Loucy (cell line): ENCODE data around the gene KLK1.

Source experiments
- CTCF ChIP-seq: fragments of 200-600 bp; sonication (generic); conservative IDR thresholded peaks from 2 replicates; pipeline ENCODE4 v1.5.1; 2014; ENCODE audit warnings: mild to moderate bottlenecking, antibody characterized with exemption, low read length
- EZH2phosphoT487 ChIP-seq: fragments of 200-600 bp; IDR thresholded peaks from 2 replicates; pipeline ENCODE4 v1.6.1; 2018; ENCODE audit warnings: antibody characterized with exemption, mild to moderate bottlenecking, moderate library complexity, borderline replicate concordance

- no peak for TF ChIP-seq EZH2phosphoT487
- no peak for TF ChIP-seq CTCF
Measured at GRCh38 chr19:50832666-50833065, 9.1 kb upstream of the KLK1 start.
